LHCN-M2 (cell line): ENCODE data around the gene PRRG4. TPM values are rescaled to one million over a fixed set of nuclear protein-coding genes. Genes with fewer than 3 reads are reported as not detected.
A peak's percentile ranks its signal among the peaks of the same experiment; 100 is the strongest.
"Not testable (repeated sequence)": the region's sequence is repeated elsewhere in the genome, so short reads cannot be mapped to it uniquely, and the experiment has no call there.

ENCODE experiments used
- DNase-seq: peaks from one replicate; pipeline ENCODE4 v3.0.0-alpha.2; 2012; ENCODE audit warnings: low read depth
- total RNA-seq: library from RNA; depleted of rRNA; stranded (reverse); fragments of >200 nt; gene quantifications from 2 replicates; pipeline ENCODE4 v1.2.3, GENCODE V29; 2014

The PRRG4 gene
- total RNA-seq, 1 experiment from 2014 or later, result 1.3 TPM

- DNase-seq, result no peak
Measured at GRCh38 chr11:32885556-32885955, 55.8 kb downstream of the PRRG4 start.

GRCh38 chr11:32886180-32886579, 56.5 kb downstream of the PRRG4 start:
- DNase-seq, result no peak

- DNase-seq, result not testable (repeated sequence)
Measured at GRCh38 chr11:32887707-32888383, 58.1 kb downstream of the PRRG4 start.

DNA sequence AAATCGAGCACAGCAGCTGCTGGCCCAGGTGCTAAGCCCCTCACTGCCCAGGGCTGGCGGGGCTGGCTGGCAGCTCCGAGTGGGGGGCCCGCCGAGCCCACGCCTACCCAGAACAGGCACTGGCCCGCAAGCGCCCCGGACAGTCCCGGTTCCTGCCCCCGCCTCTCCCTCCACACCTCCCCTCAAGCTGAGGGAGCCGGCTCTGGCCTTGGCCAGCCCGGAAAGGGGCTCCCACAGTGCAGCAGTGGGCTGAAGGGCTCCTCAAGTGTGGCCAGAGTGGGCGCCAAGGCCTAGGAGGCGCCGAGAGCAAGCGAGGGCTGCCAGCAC, 58.6 kb downstream of the PRRG4 start:
- not testable (repeated sequence) for DNase-seq

DNA sequence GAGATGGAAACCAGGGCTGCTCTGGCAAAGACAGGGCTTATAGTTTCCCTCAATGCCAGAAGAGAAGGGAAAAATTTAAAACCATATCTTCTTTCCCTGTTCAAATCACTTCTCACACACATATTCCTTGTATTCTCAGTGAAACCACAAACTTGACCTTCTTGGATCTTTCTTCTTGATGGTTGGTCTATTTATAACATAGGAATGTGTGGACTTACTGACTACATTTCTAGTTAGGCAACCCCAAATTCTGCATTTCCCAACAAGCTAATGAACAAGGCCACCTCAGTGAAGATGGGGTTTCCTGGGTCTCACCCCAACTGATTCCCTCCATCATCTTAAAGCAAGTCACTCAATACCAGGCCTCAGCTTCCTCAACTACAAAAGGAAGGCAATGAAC, 59.1 kb downstream of the PRRG4 start:
- DNase-seq, result peak; percentile 62

GRCh38 chr11:32890843-32891656, 61.3 kb downstream of the PRRG4 start:
- DNase-seq, result no peak

- peak; percentile 29 for DNase-seq
Measured at GRCh38 chr11:32891657-32892354, 62.1 kb downstream of the PRRG4 start.

- peak; percentile 52 for DNase-seq
Measured at GRCh38 chr11:32892355-32893092, 62.8 kb downstream of the PRRG4 start, which contains the start of gene QSER1. Gene QSER1, plus strand, starts transcription at chr11:32892811. Its CDS starts 315 bp downstream, at chr11:32893126.

GRCh38 chr11:32893093-32893342, 63.3 kb downstream of the PRRG4 start:
- DNase-seq, result no peak

GRCh38 chr11:32893343-32894148, 63.8 kb downstream of the PRRG4 start:
- peak; percentile 49 for DNase-seq

DNA sequence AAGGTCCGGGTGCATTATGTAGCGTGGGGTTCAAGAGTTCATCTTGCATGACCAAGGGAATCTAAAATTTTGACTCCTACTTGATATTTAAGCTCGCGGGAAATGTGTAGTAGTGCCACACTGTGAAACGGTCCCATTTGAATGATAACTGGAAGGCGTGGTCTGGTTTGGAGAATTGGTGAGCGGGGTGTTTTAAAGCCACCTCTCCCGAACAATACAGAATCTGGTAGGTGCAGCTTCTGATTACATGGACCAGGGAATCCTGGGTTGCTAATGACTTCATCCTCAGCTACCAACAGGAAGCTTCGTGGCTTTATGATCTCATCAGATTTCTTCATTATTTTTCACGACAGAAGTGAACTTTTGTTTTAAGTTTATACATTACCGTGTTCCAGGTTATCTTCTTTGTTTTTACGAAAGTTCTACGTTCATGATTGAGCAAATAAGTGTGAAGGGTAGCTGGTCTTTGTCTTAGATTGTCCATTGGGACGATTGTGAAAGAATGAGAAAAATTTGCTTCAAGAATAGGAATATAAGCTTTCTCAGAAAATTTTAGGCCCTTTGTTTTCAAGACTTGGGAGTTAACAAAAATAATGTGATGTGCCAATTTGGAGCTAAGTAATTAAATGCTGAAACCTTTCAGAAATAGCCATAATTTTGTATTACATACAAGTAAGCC, 64.6 kb downstream of the PRRG4 start:
- peak; percentile 87 for DNase-seq

GRCh38 chr11:32894921-32895320, 65.2 kb downstream of the PRRG4 start:
- DNase-seq, result no peak

DNA sequence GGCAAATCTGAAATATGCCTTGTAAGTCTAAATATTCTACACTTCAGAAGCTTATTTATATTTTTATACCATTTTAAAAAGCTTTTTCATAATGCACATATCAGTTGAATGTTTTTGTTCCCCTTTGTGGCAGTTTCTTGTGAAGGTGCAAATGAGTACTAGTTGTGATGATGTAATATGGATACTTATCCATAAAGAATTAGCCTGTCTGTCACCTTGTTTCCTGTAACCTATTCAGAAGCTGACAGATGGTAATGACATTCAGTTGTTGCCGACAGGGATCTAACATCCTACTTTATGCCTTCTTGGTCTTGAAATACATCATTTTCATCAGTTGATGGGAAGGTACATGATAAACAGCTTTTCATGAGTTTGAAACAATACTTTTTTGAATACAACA, 65.7 kb downstream of the PRRG4 start:
- DNase-seq, result no peak

- no peak for DNase-seq
Measured at GRCh38 chr11:32897103-32897502, 67.4 kb downstream of the PRRG4 start.

DNA sequence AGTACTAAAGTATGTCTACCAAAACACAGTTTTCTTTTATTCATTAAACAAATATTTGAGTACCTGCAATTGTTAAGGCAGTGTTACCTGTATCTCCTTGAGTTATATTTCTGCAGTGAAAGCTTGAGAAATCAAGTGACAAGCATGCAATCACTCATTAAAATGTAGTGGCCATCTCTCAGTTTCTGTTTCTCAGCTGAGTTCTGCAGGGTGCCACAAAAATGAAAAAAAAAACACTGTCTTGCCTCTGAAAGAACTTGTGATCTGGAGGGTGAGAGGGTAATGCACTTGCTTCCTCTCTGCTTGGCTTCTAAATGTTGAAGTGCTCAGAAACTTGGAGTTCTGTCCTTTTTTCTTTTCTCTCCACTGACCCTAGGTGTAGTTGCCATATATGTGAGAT, 69.7 kb downstream of the PRRG4 start:
- DNase-seq, result no peak

GRCh38 chr11:32902089-32902665, 72.5 kb downstream of the PRRG4 start:
- no peak for DNase-seq

- DNase-seq, result peak; percentile 9
Measured at GRCh38 chr11:32905028-32905667, 75.4 kb downstream of the PRRG4 start.
